T-cell (primary cell): ENCODE measurements around the gene DNAAF3. TPM values are rescaled to one million over a fixed set of nuclear protein-coding genes. Genes with fewer than 3 reads are reported as not detected.

Experiments
- ATAC-seq, 4 experiments: fragments of 200-7000 bp in 3 of 4; fragments of 150-1000 bp in 1 of 4; cut with Tn5 transposase; replicated peaks in 1 of 4; 1 replicate in 3 of 4; 2 replicates in 1 of 4; pipeline ENCODE4 v1.10.0; 2021; ENCODE audit warnings: moderate library complexity in 3 of 4, mild to moderate bottlenecking in 2 of 4, moderate number of reproducible peaks in 1 of 4
- CTCF ChIA-PET, 2 donors: fragments of 300-600 bp; sonication (Branson Sonifier 250); formaldehyde crosslinking; loops; one replicate each; lab custom pipeline; 2022; ENCODE audit warnings: antibody characterized with exemption in 2 of 2; lab: Charles Lee
- POLR2A ChIA-PET, 2 donors: fragments of 300-600 bp; sonication (Branson Sonifier 250); formaldehyde crosslinking; loops; one replicate each; lab custom pipeline; 2022; ENCODE audit warnings: antibody characterized with exemption in 2 of 2; lab: Charles Lee
- DNase-seq, 35 experiments: peaks; one replicate each; pipeline versions ENCODE4 v3.0.0 to v3.0.0-alpha.2; 2013 to 2023
- H3K27ac ChIP-seq: one replicate; pipeline ENCODE4 v1.5.1; 2013; ENCODE audit warnings: low read length
- H3K27me3 ChIP-seq, 2 experiments: replicated peaks in 1 of 2; 1 replicate in 1 of 2; 2 replicates in 1 of 2; pipeline versions ENCODE4 v1.6.1 to v1.7.0; 2013; ENCODE audit warnings: low read length in 1 of 2, mixed read lengths in 1 of 2; ENCODE audit not compliant: control insufficient read depth in 2 of 2, insufficient read depth in 2 of 2; ENCODE audit errors: extremely low read depth in 1 of 2
- H3K36me3 ChIP-seq, 2 donors: 1 replicate in 1 of 2; 2 replicates in 1 of 2; pipeline versions ENCODE4 v1.6.1 to v1.7.0; 2013; ENCODE audit warnings: low read length in 1 of 2; ENCODE audit not compliant: control insufficient read depth in 2 of 2, insufficient read depth in 1 of 2; ENCODE audit errors: extremely low read depth in 1 of 2
- H3K4me1 ChIP-seq, 2 experiments: 1 replicate in 1 of 2; 2 replicates in 1 of 2; pipeline versions ENCODE4 v1.6.1 to v1.7.0; 2013; ENCODE audit warnings: low read length in 2 of 2, mixed read lengths in 1 of 2; ENCODE audit not compliant: insufficient read depth in 2 of 2, control insufficient read depth in 1 of 2; ENCODE audit errors: extremely low read depth in 1 of 2
- H3K4me3 ChIP-seq, 2 donors: 1 replicate in 1 of 2; 2 replicates in 1 of 2; pipeline versions ENCODE4 v1.5.1 to v1.7.0; 2013; ENCODE audit warnings: mild to moderate bottlenecking in 2 of 2, low read length in 1 of 2, moderate library complexity in 1 of 2; ENCODE audit not compliant: control insufficient read depth in 1 of 2; ENCODE audit errors: extremely low read depth in 1 of 2
- H3K9me3 ChIP-seq: 2 replicates; pipeline ENCODE4 v1.7.0; 2013
- H3K27ac Mint-ChIP-seq, 2 donors: one replicate each; pipeline ENCODE4 v1.8.0; 2020 to 2021; ENCODE audit warnings: mild to moderate bottlenecking in 2 of 2, mixed read lengths in 2 of 2
- H3K27me3 Mint-ChIP-seq, 2 donors: one replicate each; pipeline ENCODE4 v1.8.0; 2021 to 2022; ENCODE audit warnings: mixed read lengths in 2 of 2
- H3K36me3 Mint-ChIP-seq: one replicate; pipeline ENCODE4 v1.8.0; 2021; ENCODE audit warnings: mixed read lengths
- H3K4me1 Mint-ChIP-seq, 3 donors: one replicate each; pipeline ENCODE4 v1.8.0; 2020 to 2022; ENCODE audit warnings: mixed read lengths in 3 of 3, mild to moderate bottlenecking in 1 of 3
- H3K4me3 Mint-ChIP-seq, 3 donors: one replicate each; pipeline ENCODE4 v1.8.0; 2020 to 2022; ENCODE audit warnings: mild to moderate bottlenecking in 3 of 3, mixed read lengths in 3 of 3, moderate library complexity in 3 of 3
- H3K9me3 Mint-ChIP-seq, 3 donors: one replicate each; pipeline ENCODE4 v1.8.0; 2020 to 2022; ENCODE audit warnings: mixed read lengths in 3 of 3
- WGBS: methylation state at CpG from one replicate; pipeline ENCODE4 v1.1.5; 2013; ENCODE audit warnings: missing lambda C conversion rate; ENCODE audit not compliant: insufficient coverage; 5-methylcytosine and 5-hydroxymethylcytosine counted together
- total RNA-seq, 35 experiments: library from RNA in 6 of 35; stranded (reverse) in 6 of 35; fragments of 120-200 nt in 1 of 35; gene quantifications; one replicate each; pipeline versions ENCODE4 v1.2.1 to v1.2.4 and lab custom pipeline; 2013 to 2026

The DNAAF3 gene
- total RNA-seq (not detected), total RNA-seq (lab: John Stamatoyannopoulos, UW) (0 to 0.15 (median 0) reads per million in 29 experiments)
- total RNA-seq (2013), result not detected

GRCh38 chr19:55166530-55167268, at the start of gene DNAAF3:
Gene DNAAF3, minus strand, starts transcription at chr19:55166613. Its CDS starts 200 bp downstream, at chr19:55166413.
- Histone ChIP-seq H3K27ac (no peak within 1 kb of the TSS), H3K36me3 (no peaks in the 10 kb centered on the region), H3K4me1 (peaks cover 0 to 20% of the 10 kb centered on the region in 2 experiments), H3K27me3 (peaks cover 15 to 89% of the 10 kb centered on the region in 2 experiments), H3K4me3 (peak within 1 kb of the TSS in 1 of 2 donors; percentile 32), H3K9me3 (no peaks in the 10 kb centered on the region)
- ChIA-PET CTCF (interaction anchor here in 1 of 2 donors (0.6 kb wide), 1 partner anchor 109 kb away, joined by 4 read pairs; no protein-coding TSS in a partner anchor), POLR2A (no interaction called here)
- Mint-ChIP-seq H3K27ac (peak within 1 kb of the TSS in 1 of 2 donors; percentile 39), H3K27me3 (peaks cover 48 to 76% of the 10 kb centered on the region in 2 donors), H3K9me3 (no peaks in the 10 kb centered on the region), H3K36me3 (no peaks in the 10 kb centered on the region), H3K4me1 (peaks cover 14 to 15% (median 14%) of the 10 kb centered on the region in 3 donors), H3K4me3 (peak within 1 kb of the TSS in 2 of 3 donors; percentile 54 to 80)
- DNase-seq (peak in 32 of 35 experiments; percentile 12 to 75 (median 48)), ATAC-seq (peak; percentile 65 to 86 (median 77))
- 2% methylated on average over 11 of the region's 33 CpGs for WGBS

- Mint-ChIP-seq H3K9me3 (peaks cover 3 to 13% (median 4%) of the 10 kb centered on the region in 3 donors), H3K36me3 (peaks cover 4% of the 10 kb centered on the region), H3K27ac (no peak overlapping the region), H3K4me1 (peaks cover 12 to 15% (median 13%) of the 10 kb centered on the region in 3 donors), H3K4me3 (no peak overlapping the region), H3K27me3 (peaks cover 33 to 40% of the 10 kb centered on the region in 2 donors)
- no peak overlapping the region for H3K4me3 ChIP-seq
- H3K27ac ChIP-seq, result no peak overlapping the region
- H3K9me3 ChIP-seq, result no peaks in the 10 kb centered on the region
- no peak for ATAC-seq
- WGBS, result 84% methylated on average over 5 of the region's 7 CpGs
- H3K36me3 ChIP-seq, result no peaks in the 10 kb centered on the region
- no peak for DNase-seq
- ChIA-PET POLR2A (no interaction called here), CTCF (no interaction called here)
- H3K4me1 ChIP-seq, result peaks cover 0 to 12% of the 10 kb centered on the region in 2 experiments
- H3K27me3 ChIP-seq, result peaks cover 0 to 62% of the 10 kb centered on the region in 2 experiments
These were observed 47.1 kb upstream of the DNAAF3 start for GRCh38 chr19:55213547-55213946.

GRCh38 chr19:55212447-55212846, 46.0 kb upstream of the DNAAF3 start:
- H3K36me3 ChIP-seq, result no peaks in the 10 kb centered on the region
- H3K27me3 ChIP-seq, result peaks cover 0 to 61% of the 10 kb centered on the region in 2 experiments
- DNase-seq (peak in 17 of 35 experiments; percentile 6 to 49 (median 23)), ATAC-seq (no peak)
- H3K9me3 Mint-ChIP-seq, result peaks cover 3 to 13% (median 4%) of the 10 kb centered on the region in 3 donors
- peaks cover 33 to 40% of the 10 kb centered on the region in 2 donors for H3K27me3 Mint-ChIP-seq
- peaks cover 0 to 12% of the 10 kb centered on the region in 2 experiments for H3K4me1 ChIP-seq
- no peak overlapping the region for H3K4me3 Mint-ChIP-seq
- H3K27ac ChIP-seq, result no peak overlapping the region
- H3K4me1 Mint-ChIP-seq, result peaks cover 12 to 13% (median 13%) of the 10 kb centered on the region in 3 donors
- peaks cover 4% of the 10 kb centered on the region for H3K36me3 Mint-ChIP-seq
- CTCF ChIA-PET, result no interaction called here
- H3K27ac Mint-ChIP-seq, result no peak overlapping the region
- POLR2A ChIA-PET, result no interaction called here
- WGBS, result no CpG with 5 or more reads among the region's 3 CpGs
- H3K9me3 ChIP-seq, result no peaks in the 10 kb centered on the region
- H3K4me3 ChIP-seq, result no peak overlapping the region

GRCh38 chr19:55209693-55210472, 43.5 kb upstream of the DNAAF3 start:
- H3K4me3 Mint-ChIP-seq, result no peak overlapping the region
- peaks cover 0 to 3% (median 0%) of the 10 kb centered on the region in 3 donors for H3K4me1 Mint-ChIP-seq
- H3K27ac Mint-ChIP-seq, result no peak overlapping the region
- no peaks in the 10 kb centered on the region for H3K9me3 ChIP-seq
- no peak overlapping the region for H3K27ac ChIP-seq
- H3K4me1 ChIP-seq, result peaks cover 0 to 5% of the 10 kb centered on the region in 2 experiments
- H3K36me3 ChIP-seq, result no peaks in the 10 kb centered on the region
- peaks cover 0 to 68% of the 10 kb centered on the region in 2 experiments for H3K27me3 ChIP-seq
- 75% methylated on average over 10 of the region's 17 CpGs for WGBS
- H3K9me3 Mint-ChIP-seq, result peaks cover 0 to 9% (median 4%) of the 10 kb centered on the region in 3 donors
- H3K36me3 Mint-ChIP-seq, result peaks cover 4% of the 10 kb centered on the region
- no peak for DNase-seq
- no peak overlapping the region for H3K4me3 ChIP-seq
- ATAC-seq, result no peak
- ChIA-PET CTCF (no interaction called here), POLR2A (no interaction called here)
- H3K27me3 Mint-ChIP-seq, result peaks cover 40 to 51% of the 10 kb centered on the region in 2 donors

- no peak within 1 kb of the TSS for H3K27ac ChIP-seq
- 56% methylated on average over 4 of the region's 18 CpGs for WGBS
These were observed 42.7 kb upstream of the DNAAF3 start, which contains the start of gene PTPRH for GRCh38 chr19:55208880-55209692. Gene PTPRH, minus strand, starts transcription at chr19:55209501. Its CDS starts 68 bp downstream, at chr19:55209433.

More at GRCh38 chr19:55208880-55209692, 42.7 kb upstream of the DNAAF3 start, which contains the start of gene PTPRH:
- CTCF ChIA-PET, result no interaction called here
- POLR2A ChIA-PET, result no interaction called here
- ATAC-seq, result no peak
- no peak within 1 kb of the TSS for H3K27ac Mint-ChIP-seq
- peaks cover 0 to 66% of the 10 kb centered on the region in 2 experiments for H3K27me3 ChIP-seq
- no peak within 1 kb of the TSS for H3K4me3 Mint-ChIP-seq
- H3K4me3 ChIP-seq, result no peak within 1 kb of the TSS
- no peaks in the 10 kb centered on the region for H3K9me3 ChIP-seq
- H3K4me1 ChIP-seq, result peaks cover 0 to 5% of the 10 kb centered on the region in 2 experiments
- no peaks in the 10 kb centered on the region for H3K36me3 ChIP-seq
- H3K27me3 Mint-ChIP-seq, result peaks cover 40 to 55% of the 10 kb centered on the region in 2 donors
- H3K36me3 Mint-ChIP-seq, result peaks cover 4% of the 10 kb centered on the region
- no peak for DNase-seq
- peaks cover 0 to 3% (median 0%) of the 10 kb centered on the region in 3 donors for H3K4me1 Mint-ChIP-seq
- peaks cover 0 to 5% (median 4%) of the 10 kb centered on the region in 3 donors for H3K9me3 Mint-ChIP-seq
